GM12875 (cell line): ENCODE data around the gene SARDH.

ENCODE experiments used
- H3K4me3 ChIP-seq: one replicate; pipeline ENCODE4 v1.5.1; 2011; ENCODE audit warnings: low read depth, low read length, control low read depth
- TF ChIP-seq, protein P1 (sequence below): IDR thresholded peaks from 2 replicates; pipeline ENCODE4 v1.5.1; 2011; ENCODE audit warnings: low read depth, mild to moderate bottlenecking, control low read depth, inconsistent platforms, low read length, moderate library complexity, borderline replicate concordance; ENCODE audit not compliant: insufficient read depth

SARDH gene

DNA sequence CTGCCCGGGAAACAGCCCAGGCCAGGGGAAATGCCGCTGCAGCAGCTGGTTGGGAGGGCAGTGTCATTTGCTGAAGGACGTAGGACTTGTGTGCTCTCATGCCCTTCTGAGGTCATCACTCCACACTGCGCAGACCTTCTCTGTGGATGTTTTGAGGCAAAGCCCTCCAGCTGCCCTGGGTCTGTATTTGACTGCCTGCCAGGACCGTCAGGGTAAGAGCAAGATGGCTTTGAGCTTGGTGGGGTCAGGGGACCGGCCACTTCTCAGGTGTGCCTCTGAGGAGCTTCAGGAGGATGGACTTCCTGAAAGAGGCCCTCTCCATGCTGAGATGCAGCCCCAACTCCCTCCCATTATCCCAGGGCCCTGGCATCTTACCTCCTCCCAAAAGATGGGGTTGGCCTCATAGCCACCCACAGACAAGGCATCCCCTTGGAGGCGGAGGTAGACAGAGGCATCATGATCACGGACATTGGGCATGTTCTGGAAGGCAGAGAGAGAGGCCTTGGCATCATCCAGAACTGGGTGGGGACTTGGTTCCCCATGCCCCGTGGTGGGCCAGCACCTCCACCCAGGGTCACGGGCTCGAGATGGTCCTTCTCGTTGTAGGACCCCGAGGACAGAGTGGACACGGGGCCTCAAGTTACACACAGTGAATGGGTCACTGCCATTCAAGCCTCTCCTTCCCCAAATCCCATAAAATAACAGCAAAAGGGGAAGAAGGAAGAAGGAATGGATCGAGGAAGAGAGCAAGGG lies 19.4 kb downstream of the SARDH start:
- TF ChIP-seq, protein P1, sequence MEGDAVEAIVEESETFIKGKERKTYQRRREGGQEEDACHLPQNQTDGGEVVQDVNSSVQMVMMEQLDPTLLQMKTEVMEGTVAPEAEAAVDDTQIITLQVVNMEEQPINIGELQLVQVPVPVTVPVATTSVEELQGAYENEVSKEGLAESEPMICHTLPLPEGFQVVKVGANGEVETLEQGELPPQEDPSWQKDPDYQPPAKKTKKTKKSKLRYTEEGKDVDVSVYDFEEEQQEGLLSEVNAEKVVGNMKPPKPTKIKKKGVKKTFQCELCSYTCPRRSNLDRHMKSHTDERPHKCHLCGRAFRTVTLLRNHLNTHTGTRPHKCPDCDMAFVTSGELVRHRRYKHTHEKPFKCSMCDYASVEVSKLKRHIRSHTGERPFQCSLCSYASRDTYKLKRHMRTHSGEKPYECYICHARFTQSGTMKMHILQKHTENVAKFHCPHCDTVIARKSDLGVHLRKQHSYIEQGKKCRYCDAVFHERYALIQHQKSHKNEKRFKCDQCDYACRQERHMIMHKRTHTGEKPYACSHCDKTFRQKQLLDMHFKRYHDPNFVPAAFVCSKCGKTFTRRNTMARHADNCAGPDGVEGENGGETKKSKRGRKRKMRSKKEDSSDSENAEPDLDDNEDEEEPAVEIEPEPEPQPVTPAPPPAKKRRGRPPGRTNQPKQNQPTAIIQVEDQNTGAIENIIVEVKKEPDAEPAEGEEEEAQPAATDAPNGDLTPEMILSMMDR = no peak

DNA sequence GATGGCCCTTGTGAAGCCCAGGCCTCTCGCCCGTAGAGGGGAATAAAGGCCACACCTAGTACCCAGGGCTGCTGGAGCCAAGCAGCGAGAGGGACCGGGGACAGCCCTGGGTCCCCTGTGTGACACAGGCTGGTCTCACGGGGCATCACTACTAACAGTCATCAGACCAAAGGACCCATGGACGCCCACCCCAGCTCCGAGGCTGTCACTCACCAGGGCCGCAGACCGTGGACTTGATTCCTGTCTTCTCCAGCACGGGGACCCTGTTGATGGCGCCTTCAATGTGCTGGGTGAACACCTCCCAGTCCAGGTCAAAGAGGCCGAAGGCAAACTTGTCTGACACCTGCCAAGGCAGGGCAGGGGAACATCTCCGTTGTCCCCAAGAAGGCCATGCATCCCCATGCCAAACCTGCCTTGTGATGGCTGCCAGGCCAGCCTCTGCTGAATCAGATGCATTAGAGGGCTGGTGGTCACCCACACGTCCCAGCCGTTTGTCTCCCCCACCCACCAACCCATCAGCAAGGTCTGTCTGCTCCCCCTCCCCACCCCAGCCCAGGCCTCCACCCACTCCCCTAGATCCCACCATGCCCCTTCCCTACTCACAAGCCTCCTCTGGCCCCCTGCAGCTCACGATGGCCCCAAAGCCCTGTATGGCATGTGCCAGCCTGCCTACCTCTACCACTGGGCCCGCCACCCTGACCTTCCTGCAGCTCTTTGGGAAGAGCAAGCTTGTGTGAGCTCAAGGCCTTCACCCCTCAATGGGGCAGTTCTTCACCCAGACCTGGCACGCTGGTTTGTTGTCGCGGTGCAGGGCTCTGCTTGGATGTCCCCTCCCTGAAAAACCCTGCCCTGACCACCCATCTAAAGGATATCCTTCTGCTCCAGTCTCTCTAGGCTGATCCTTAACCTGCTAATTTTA lies 20.8 kb downstream of the SARDH start:
- H3K4me3 ChIP-seq = no peak overlapping the region
- TF ChIP-seq, protein P1 = no peak

More for the DNA sequence above, 19.4 kb downstream of the SARDH start:
- no peak overlapping the region for H3K4me3 ChIP-seq

DNA sequence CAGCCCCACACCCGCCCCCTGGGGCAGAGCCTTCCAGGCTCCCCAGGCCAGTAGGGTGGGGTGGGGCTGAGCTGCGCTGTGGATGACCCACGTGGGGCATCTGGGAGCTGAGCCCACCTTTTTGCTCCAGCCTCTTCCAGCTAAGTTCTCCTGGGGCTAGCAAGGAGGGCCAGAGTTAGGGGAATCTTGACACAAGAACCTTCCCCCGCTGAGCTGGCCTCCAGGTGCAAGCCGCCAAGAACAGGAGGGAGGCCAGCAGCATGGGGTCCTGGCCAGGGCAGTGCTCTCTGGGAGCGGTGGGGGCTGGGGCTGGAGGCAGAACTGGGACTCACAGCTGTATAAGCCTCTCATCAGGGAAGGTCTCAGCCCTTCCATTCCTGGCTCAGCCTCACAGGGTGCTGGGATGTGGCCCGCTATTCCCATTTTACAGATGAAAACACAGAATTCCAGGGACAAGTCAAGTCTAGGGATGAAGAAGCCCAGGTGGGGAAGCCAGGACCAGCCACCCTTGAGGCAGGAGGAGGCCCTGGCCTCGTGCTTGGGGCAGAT lies 21.5 kb downstream of the SARDH start:
- TF ChIP-seq, protein P1 = no peak
- no peak overlapping the region for H3K4me3 ChIP-seq

DNA sequence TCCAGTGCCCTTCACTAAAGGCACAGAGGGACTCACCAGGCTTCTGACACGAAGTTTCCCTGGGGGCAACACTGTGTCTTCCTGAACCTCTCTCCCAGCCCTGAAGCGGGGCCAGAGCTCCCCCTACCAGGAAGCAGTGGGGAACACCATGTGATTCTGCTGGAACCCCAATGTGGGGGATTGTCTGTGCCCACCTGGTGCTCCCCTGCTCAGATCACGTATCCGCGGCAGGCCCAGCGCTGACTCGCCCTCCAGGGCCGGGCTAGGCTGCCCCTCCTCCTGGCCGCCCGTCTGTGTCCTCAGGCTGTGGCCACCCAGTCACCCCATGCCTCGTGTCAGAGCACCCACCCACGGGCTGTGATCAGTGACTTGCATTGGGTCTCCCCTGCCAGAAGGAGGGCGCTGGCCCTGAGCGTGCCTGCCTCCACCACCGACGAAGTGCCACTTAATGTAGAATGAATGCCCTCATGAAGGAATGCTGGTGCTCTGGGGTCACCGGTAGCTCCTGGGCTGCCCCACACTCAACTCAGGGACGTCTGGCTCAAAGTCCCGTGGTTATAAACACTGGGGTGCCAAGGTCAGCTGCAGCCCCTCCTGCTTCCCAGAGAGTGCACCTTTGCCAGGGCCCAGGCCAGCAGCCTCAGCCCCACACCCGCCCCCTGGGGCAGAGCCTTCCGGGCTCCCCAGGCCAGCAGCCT lies 22.1 kb downstream of the SARDH start:
- TF ChIP-seq, protein P1 = peak; percentile 57; the same call in 1 of the 2 replicates

DNA sequence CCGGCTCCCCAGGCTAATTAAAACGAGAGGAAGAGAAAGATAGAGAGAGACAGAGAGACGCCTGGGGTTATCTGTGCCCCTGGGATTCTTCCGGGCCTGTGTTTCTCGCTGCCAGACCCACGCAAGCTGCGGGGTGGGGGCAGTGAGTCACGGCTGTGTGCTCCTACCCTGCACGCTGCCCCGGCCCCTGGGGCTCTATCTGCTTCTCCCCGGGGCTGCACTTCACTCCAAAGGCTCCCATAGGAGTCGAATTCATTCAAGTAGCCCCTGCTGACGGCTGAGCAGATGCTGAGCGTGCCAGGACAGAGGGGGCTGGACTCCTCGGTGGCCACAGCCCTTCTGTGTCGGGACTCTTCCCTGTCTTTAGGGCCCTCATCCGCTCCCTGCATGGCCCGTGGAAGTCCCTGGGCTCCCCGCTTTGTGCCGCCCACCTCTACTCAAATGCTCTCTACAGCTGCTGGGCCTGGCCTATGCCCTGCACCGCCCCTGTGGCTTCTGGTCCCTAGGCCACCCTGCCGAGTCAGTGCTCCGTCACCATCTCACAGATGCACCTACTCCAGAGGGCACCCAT lies 22.8 kb downstream of the SARDH start:
- TF ChIP-seq, protein P1 = no peak
- no peak overlapping the region for H3K4me3 ChIP-seq

More for the DNA sequence above, 22.1 kb downstream of the SARDH start:
- no peak overlapping the region for H3K4me3 ChIP-seq

DNA sequence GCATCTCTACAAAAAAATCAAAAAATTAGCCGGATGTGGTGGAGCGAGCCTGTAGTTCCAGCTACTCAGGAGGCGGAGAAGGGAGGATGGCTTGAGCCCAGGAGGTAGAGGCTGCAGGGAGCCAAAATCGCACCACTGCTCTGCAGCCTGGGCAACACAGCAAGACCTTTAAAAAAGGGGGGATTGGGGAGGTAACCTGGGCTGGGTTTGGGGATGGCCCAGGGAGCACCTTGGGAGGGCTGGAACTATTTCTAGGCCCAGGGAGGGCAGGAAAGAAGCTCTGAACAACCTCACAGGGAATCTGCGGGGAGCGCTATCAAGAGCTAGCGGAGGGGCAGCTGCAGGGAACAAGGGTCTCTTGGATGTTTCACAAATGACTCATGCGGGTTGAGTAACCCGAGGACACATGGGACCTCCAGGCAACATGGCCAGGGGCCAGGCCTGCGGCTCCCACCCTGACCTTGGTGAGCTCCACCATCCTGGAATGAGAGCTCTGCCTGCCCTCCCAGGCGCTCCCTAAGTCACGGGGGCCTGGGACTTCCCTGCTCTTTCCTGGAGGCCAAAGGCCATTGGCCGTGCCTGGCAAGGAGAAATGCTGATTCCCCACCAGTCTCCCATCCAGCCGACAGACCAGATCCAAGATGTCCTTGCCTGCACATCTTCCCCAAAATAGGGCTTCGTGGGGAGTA lies 23.4 kb downstream of the SARDH start:
- H3K4me3 ChIP-seq = no peak overlapping the region
- TF ChIP-seq, protein P1 = no peak
